GM10266 (cell line): ENCODE measurements around the gene KRT33A.

ENCODE experiments used
- DNase-seq: peaks from one replicate; pipeline ENCODE4 v3.0.0; 2012; ENCODE audit errors: extremely low spot score
- TF ChIP-seq, protein P1 (sequence below): IDR thresholded peaks from 2 replicates; pipeline ENCODE4 v1.5.1; 2012; ENCODE audit warnings: mild to moderate bottlenecking, low read depth; ENCODE audit not compliant: control insufficient read depth, insufficient read depth; ENCODE audit errors: missing control alignments

The KRT33A gene

DNA sequence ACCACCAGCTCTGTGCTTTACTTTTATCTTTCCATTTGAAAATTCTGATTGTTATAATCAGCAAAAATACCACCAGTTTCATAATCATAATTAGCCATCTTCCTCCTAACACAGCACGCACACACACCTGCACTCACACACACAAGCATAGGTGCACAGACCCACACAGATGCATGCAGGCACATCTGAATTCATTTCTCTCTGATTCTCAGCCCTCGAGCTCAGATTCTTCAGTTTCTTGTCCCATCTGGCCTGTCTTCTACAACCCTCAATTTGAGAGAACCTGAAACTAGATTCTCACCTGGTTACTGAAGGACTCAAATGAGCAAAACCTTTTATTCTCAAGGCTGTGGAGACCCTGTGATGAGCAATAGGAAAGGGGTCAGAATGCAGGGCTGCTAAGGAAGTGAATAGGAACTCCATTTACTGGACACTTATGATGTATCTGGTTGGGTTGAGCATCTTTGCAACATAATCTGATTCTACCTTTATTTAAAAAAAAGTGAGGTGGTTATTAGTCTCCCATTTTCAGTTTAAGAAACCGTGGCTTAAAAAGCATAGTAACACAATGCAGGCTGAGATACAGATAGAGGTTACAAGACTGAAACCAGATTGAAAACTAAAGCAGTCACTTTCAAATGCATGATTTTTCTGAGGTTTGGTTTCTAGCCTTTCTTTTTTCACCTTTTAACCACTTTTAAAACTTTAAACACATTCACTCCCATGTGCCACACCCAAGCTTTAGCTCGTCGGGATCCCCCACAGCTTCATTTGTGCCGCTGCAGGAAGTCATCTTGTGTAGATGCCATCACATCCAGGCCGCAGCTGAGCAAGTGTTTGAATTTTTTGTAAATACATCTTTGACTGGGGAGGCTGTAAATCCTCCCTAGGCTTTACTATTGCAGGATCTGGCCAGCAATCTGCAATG, 9.4 kb downstream of the KRT33A start:
- DNase-seq, result no peak
- TF ChIP-seq, protein P1, sequence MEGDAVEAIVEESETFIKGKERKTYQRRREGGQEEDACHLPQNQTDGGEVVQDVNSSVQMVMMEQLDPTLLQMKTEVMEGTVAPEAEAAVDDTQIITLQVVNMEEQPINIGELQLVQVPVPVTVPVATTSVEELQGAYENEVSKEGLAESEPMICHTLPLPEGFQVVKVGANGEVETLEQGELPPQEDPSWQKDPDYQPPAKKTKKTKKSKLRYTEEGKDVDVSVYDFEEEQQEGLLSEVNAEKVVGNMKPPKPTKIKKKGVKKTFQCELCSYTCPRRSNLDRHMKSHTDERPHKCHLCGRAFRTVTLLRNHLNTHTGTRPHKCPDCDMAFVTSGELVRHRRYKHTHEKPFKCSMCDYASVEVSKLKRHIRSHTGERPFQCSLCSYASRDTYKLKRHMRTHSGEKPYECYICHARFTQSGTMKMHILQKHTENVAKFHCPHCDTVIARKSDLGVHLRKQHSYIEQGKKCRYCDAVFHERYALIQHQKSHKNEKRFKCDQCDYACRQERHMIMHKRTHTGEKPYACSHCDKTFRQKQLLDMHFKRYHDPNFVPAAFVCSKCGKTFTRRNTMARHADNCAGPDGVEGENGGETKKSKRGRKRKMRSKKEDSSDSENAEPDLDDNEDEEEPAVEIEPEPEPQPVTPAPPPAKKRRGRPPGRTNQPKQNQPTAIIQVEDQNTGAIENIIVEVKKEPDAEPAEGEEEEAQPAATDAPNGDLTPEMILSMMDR, result no peak

DNA sequence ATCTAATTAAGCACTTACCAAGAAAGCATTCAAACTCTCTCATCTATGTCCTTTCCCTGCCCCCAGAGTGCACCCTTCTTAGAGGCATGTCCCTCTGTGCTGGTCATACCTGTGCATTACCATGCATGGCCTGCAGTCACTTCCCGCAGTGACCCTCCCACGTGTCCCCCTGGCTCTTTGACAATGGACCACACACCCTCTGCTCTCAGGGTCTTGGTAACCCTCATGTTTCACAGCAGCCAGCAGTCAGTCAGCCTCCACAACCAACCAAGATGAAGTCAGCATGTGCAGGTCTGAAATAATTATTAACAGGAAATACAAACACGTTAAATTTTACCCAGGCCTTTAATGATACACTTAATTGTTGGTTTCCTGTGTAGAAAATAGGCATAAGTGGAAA, 10.1 kb downstream of the KRT33A start:
- no peak for DNase-seq
- TF ChIP-seq, protein P1, result no peak

DNA sequence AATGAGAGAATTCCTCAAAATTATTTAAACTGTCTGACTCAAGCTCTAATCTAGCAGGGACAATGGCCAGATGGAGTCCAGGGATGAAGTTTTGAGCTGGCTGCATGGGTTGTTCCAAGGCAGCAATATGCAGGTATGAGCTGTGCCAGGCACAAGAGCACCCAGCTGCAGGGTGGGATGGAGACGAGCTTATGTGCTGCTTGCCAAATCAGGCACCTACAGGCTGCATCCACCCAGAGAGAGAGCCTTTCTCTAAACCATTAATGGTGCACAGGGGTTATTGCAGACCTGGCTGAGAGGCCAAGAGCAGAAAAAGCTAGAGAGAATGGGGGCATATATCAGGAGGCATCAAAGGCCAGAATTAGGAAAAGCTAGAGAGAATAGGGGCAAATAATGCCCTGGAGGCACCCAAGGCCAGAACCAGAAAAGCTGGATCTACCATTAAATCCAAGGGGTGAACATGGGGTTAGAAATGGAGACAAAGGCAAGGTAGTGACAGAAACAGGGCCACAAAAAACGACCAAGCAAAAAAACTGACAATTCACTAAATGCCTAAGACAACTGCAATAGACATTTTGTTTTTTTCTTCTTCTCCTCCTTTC, 11.0 kb downstream of the KRT33A start:
- TF ChIP-seq, protein P1, result no peak
- no peak for DNase-seq

DNA sequence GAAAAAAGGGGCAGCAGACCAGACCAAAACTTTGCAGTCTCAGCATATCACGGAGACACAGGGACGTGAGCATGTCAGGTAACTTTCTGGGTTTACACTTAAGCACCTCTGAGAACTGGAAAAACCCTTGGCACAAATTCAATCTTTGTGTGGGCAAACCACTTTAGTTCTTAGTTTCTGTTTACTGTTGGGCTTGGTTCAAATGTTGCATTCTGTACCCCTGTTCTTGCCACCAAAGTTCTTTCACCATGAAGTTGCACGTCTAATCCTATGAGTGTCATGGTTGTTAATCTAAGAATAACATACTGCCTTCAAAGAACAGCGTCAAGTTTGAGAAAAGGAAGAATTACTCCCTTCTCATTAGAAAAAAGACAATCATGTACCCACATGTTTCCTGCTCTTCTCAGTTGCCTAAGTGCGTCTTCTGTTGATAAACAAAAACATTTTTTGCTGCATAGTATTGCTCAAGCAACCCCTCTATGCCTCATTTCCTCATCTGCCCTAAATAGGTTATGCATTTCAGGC, 11.6 kb downstream of the KRT33A start:
- no peak for DNase-seq
- TF ChIP-seq, protein P1, result no peak

DNA sequence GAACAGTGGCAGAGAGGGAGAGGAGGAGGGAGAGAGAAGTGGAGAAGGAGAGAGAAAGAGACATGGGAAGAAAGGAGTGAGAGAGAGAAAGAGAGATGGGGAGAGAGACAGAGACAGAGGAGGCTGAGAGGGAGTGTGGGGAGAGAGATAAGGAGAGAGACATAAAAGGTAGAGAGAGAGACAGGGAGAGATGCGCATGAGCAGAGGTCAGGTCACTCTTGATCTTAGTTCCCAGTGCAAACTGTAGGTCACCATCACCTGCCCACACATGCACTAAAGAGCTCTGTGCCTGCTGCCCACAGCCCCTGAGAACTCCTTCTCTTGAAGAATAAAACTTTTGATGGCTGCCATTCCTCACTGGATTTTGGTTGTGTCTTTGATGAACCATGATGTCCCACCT, 14.9 kb downstream of the KRT33A start:
- DNase-seq, result no peak
- TF ChIP-seq, protein P1, result no peak

DNA sequence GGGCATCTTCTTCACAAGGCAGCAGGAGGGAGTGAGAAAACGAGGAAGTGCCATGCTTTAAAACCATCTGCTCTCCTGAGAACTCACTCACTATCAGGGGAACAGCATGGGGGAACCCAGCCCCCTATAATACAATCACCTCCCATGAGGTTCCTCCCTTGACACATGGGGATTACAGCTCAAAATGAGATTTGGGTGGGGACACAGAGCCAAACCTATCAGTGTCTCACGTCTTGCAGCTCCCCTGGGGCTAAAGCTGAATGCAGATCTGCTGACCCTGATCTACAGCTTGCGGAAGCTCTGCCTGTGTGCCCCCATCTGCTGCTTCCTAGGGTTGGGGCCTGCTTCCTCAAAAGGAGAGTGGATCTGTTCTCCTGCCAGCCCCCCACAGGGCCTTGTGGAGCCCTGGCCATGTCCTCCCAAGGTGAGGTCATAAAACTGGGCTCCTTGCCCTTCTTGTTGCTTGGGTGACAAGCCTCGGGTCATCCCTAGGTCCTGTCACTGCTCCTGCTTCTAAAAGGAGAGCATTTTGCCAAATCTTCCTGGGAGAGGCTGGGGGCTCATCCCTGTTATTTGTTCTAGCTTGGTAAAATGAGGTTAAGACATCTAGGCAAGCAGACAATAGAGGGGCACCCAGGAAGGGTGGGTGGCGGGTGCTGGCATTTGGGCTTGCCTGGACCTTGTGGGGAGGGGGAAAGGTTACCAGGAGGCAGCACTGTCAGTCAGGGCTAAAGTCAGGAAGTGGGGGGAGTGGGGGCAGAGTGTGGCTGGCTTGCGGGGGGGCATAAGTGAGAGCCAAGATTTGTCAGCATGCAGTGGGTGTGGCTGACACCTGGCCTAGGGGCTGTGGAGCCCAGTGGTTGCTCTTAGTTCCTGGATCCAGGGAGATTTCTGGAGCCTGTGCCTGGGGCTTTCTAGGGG, 16.0 kb downstream of the KRT33A start:
- TF ChIP-seq, protein P1, result no peak
- DNase-seq, result no peak
